Hematopoietic multipotent progenitor cell treated with erythropoietin and hydrocortisone succinate and interleukin-3 and kit ligand, for 15 days (in vitro differentiated cells): ENCODE results near the gene RNF213.
A peak's percentile ranks its signal among the peaks of the same experiment; 100 is the strongest.

Experiments used
- DNase-seq: peaks from one replicate; pipeline ENCODE4 v3.0.0-alpha.2; 2015; ENCODE audit warnings: low spot score

Gene RNF213

GRCh38 chr17:80419255-80419654, 158.6 kb downstream of the RNF213 start:
- DNase-seq, result no peak

- DNase-seq, result no peak
These were observed 160.9 kb downstream of the RNF213 start for GRCh38 chr17:80421381-80422090.

- no peak for DNase-seq
These were observed 161.6 kb downstream of the RNF213 start for GRCh38 chr17:80422276-80422675.

- DNase-seq, result no peak
These were observed 162.3 kb downstream of the RNF213 start for GRCh38 chr17:80422981-80423380.

GRCh38 chr17:80423536-80424225, 163.0 kb downstream of the RNF213 start:
- DNase-seq, result no peak

- DNase-seq, result no peak
These were observed 163.6 kb downstream of the RNF213 start for GRCh38 chr17:80424261-80424660.

- no peak for DNase-seq
These were observed 164.5 kb downstream of the RNF213 start for GRCh38 chr17:80424878-80425765.

GRCh38 chr17:80425835-80426426, 165.3 kb downstream of the RNF213 start:
- DNase-seq, result no peak

GRCh38 chr17:80426671-80427326, 166.1 kb downstream of the RNF213 start:
- peak; percentile 74 for DNase-seq

- DNase-seq, result no peak
These were observed 167.0 kb downstream of the RNF213 start for GRCh38 chr17:80427366-80428282.

- no peak for DNase-seq
These were observed 167.7 kb downstream of the RNF213 start for GRCh38 chr17:80428363-80428762.

GRCh38 chr17:80428796-80429195, 168.1 kb downstream of the RNF213 start:
- no peak for DNase-seq

- DNase-seq, result no peak
These were observed 169.0 kb downstream of the RNF213 start for GRCh38 chr17:80429356-80430275.

GRCh38 chr17:80430446-80431245, 170.0 kb downstream of the RNF213 start:
- no peak for DNase-seq

- DNase-seq, result no peak
These were observed 170.9 kb downstream of the RNF213 start for GRCh38 chr17:80431246-80432195.

GRCh38 chr17:80432350-80432955, 171.8 kb downstream of the RNF213 start:
- no peak for DNase-seq

GRCh38 chr17:80432961-80433550, 172.4 kb downstream of the RNF213 start:
- DNase-seq, result no peak
